Measurements from ENCODE around the gene ABHD10. TPM values are rescaled to one million over a fixed set of nuclear protein-coding genes. Genes with fewer than 3 reads are reported as not detected.

The ABHD10 gene
- total RNA-seq = 16.1 and 29.0 TPM in 2 replicates

GRCh38 chr3:111978583-111979433 is at the start of gene ABHD10:
ABHD10 (plus strand) TSS chr3:111979026; CDS start chr3:111979062, 36 bp downstream.

GRCh38 chr3:111998636-111999483 is 20.0 kb downstream of the ABHD10 start, which contains the start of gene TAGLN3:
TAGLN3 (plus strand) TSS chr3:111998922; CDS start chr3:111999423, 501 bp downstream.

GRCh38 chr3:112034436-112034835 is 55.6 kb downstream of the ABHD10 start, which contains the start of gene TMPRSS7:
TMPRSS7 (plus strand) TSS chr3:112034736; CDS start chr3:112034846, 110 bp downstream.

Other genes with a start within 250 kb of the ABHD10 start
- gene PHLDB2, start 119.8 kb upstream of the ABHD10 start, total RNA-seq = 33.7 and 44.0 TPM in 2 replicates
- 3.3 and 11.9 TPM in 2 replicates for gene TAGLN3, start 19.9 kb downstream of the ABHD10 start, total RNA-seq
- gene TMPRSS7, start 55.7 kb downstream of the ABHD10 start, total RNA-seq = under 0.01 TPM in 1 of 2 replicates, not detected in the other
- gene C3orf52, start 107.4 kb downstream of the ABHD10 start, total RNA-seq = 13.1 and 15.0 TPM in 2 replicates
- not detected in 2 replicates for gene GCSAM, start 154.2 kb downstream of the ABHD10 start, total RNA-seq

Measured in mesangial cell (primary cell).